ENCODE results near the gene LRRC2. TPM values are rescaled to one million over a fixed set of nuclear protein-coding genes. Genes with fewer than 3 reads are reported as not detected.

LRRC2 gene
- polyA plus RNA-seq, 6 donors from 2014 or later, result not detected

GRCh38 chr3:46480491-46481195 is 85.5 kb downstream of the LRRC2 start:
- H3K9me3 Mint-ChIP-seq, result peaks cover 0 to 1% (median 0%) of the 10 kb centered on the region in 7 donors
- H3K36me3 Mint-ChIP-seq, result peaks cover 0 to 1% of the 10 kb centered on the region in 2 donors
- H3K27ac Mint-ChIP-seq, result no peak overlapping the region
- ATAC-seq (ENCODE audit: low read depth in 2 of 2) (no peak), DNase-seq (no peak)
- H3K27me3 Mint-ChIP-seq, result peaks cover 10 to 42% (median 36%) of the 10 kb centered on the region in 3 donors
- H3K4me3 Mint-ChIP-seq, result no peak overlapping the region
- H3K4me1 Mint-ChIP-seq, result no peaks in the 10 kb centered on the region

- no peak for DNase-seq
- peaks cover 4 to 11% of the 10 kb centered on the region in 2 donors for H3K36me3 Mint-ChIP-seq
- H3K27ac Mint-ChIP-seq, result no peak overlapping the region
- no peak for ATAC-seq (ENCODE audit: low read depth in 2 of 2)
- H3K4me1 Mint-ChIP-seq, result no peaks in the 10 kb centered on the region
- H3K27me3 Mint-ChIP-seq, result peaks cover 16 to 42% (median 41%) of the 10 kb centered on the region in 3 donors
- peaks cover 4 to 11% (median 7%) of the 10 kb centered on the region in 7 donors for H3K9me3 Mint-ChIP-seq
- no peak overlapping the region for H3K4me3 Mint-ChIP-seq
Measured at GRCh38 chr3:46479696-46480095, 86.4 kb downstream of the LRRC2 start.

GRCh38 chr3:46479021-46479420 is 87.1 kb downstream of the LRRC2 start:
- H3K27ac Mint-ChIP-seq, result peak overlapping the region in 2 of 6 donors; percentile 21 to 47
- H3K9me3 Mint-ChIP-seq, result peaks cover 8 to 17% (median 11%) of the 10 kb centered on the region in 7 donors

GRCh38 chr3:46478341-46478740 is 87.8 kb downstream of the LRRC2 start:
- H3K27ac Mint-ChIP-seq, result peak overlapping the region in 1 of 6 donors; percentile 6
- ATAC-seq (ENCODE audit: low read depth in 2 of 2), result no peak
- H3K4me3 Mint-ChIP-seq, result no peak overlapping the region
- H3K36me3 Mint-ChIP-seq, result peaks cover 4 to 18% of the 10 kb centered on the region in 2 donors
- H3K27me3 Mint-ChIP-seq, result peaks cover 21 to 53% (median 48%) of the 10 kb centered on the region in 3 donors
- no peaks in the 10 kb centered on the region for H3K4me1 Mint-ChIP-seq
- no peak for DNase-seq
- peaks cover 8 to 22% (median 11%) of the 10 kb centered on the region in 7 donors for H3K9me3 Mint-ChIP-seq

More at GRCh38 chr3:46479021-46479420, 87.1 kb downstream of the LRRC2 start:
- H3K36me3 Mint-ChIP-seq, result peaks cover 4 to 18% of the 10 kb centered on the region in 2 donors
- H3K27me3 Mint-ChIP-seq, result peaks cover 17 to 47% (median 42%) of the 10 kb centered on the region in 3 donors
- no peak for DNase-seq
- H3K4me3 Mint-ChIP-seq, result no peak overlapping the region
- no peaks in the 10 kb centered on the region for H3K4me1 Mint-ChIP-seq
- ATAC-seq (ENCODE audit: low read depth in 2 of 2), result no peak

- peaks cover 27 to 59% (median 54%) of the 10 kb centered on the region in 3 donors for H3K27me3 Mint-ChIP-seq
- DNase-seq (no peak), ATAC-seq (ENCODE audit: low read depth in 2 of 2) (no peak)
- H3K36me3 Mint-ChIP-seq, result peaks cover 4 to 18% of the 10 kb centered on the region in 2 donors
- H3K27ac Mint-ChIP-seq, result no peak overlapping the region
- no peaks in the 10 kb centered on the region for H3K4me1 Mint-ChIP-seq
- H3K9me3 Mint-ChIP-seq, result peaks cover 8 to 22% (median 11%) of the 10 kb centered on the region in 7 donors
- H3K4me3 Mint-ChIP-seq, result no peak overlapping the region
Measured at GRCh38 chr3:46477756-46478155, 88.3 kb downstream of the LRRC2 start.

GRCh38 chr3:46477145-46477544 is 89.0 kb downstream of the LRRC2 start:
- peaks cover 4 to 18% of the 10 kb centered on the region in 2 donors for H3K36me3 Mint-ChIP-seq
- peaks cover 29 to 60% (median 58%) of the 10 kb centered on the region in 3 donors for H3K27me3 Mint-ChIP-seq
- ATAC-seq (ENCODE audit: low read depth in 2 of 2) (no peak), DNase-seq (no peak)
- no peak overlapping the region for H3K4me3 Mint-ChIP-seq
- H3K9me3 Mint-ChIP-seq, result peaks cover 8 to 22% (median 11%) of the 10 kb centered on the region in 7 donors
- no peak overlapping the region for H3K27ac Mint-ChIP-seq
- no peaks in the 10 kb centered on the region for H3K4me1 Mint-ChIP-seq

GRCh38 chr3:46472736-46473135 is 93.4 kb downstream of the LRRC2 start:
- H3K4me1 Mint-ChIP-seq, result no peaks in the 10 kb centered on the region

GRCh38 chr3:46471371-46471914 is 94.7 kb downstream of the LRRC2 start:
- Mint-ChIP-seq H3K27ac (peak overlapping the region in 1 of 6 donors; percentile 23), H3K27me3 (peaks cover 30 to 32% (median 31%) of the 10 kb centered on the region in 3 donors), H3K36me3 (peaks cover 4 to 18% of the 10 kb centered on the region in 2 donors), H3K4me3 (no peak overlapping the region), H3K4me1 (no peaks in the 10 kb centered on the region), H3K9me3 (peaks cover 8 to 22% (median 11%) of the 10 kb centered on the region in 7 donors)
- no peak for ATAC-seq (ENCODE audit: low read depth in 2 of 2)
- no peak for DNase-seq

More at GRCh38 chr3:46472736-46473135, 93.4 kb downstream of the LRRC2 start:
- DNase-seq (no peak), ATAC-seq (ENCODE audit: low read depth in 2 of 2) (no peak)
- H3K27me3 Mint-ChIP-seq, result peaks cover 24 to 35% (median 31%) of the 10 kb centered on the region in 3 donors
- H3K27ac Mint-ChIP-seq, result no peak overlapping the region
- peaks cover 8 to 22% (median 11%) of the 10 kb centered on the region in 7 donors for H3K9me3 Mint-ChIP-seq
- peaks cover 4 to 18% of the 10 kb centered on the region in 2 donors for H3K36me3 Mint-ChIP-seq
- H3K4me3 Mint-ChIP-seq, result no peak overlapping the region

- peaks cover 8 to 22% (median 11%) of the 10 kb centered on the region in 7 donors for H3K9me3 Mint-ChIP-seq
- no peak for ATAC-seq (ENCODE audit: low read depth in 2 of 2)
- no peaks in the 10 kb centered on the region for H3K4me1 Mint-ChIP-seq
- no peak for DNase-seq
- H3K4me3 Mint-ChIP-seq, result no peak overlapping the region
- H3K27ac Mint-ChIP-seq, result no peak overlapping the region
- peaks cover 36 to 38% (median 37%) of the 10 kb centered on the region in 3 donors for H3K27me3 Mint-ChIP-seq
- peaks cover 4 to 18% of the 10 kb centered on the region in 2 donors for H3K36me3 Mint-ChIP-seq
Measured at GRCh38 chr3:46470831-46471230, 95.3 kb downstream of the LRRC2 start.

GRCh38 chr3:46469680-46470357 is 96.3 kb downstream of the LRRC2 start:
- H3K4me1 Mint-ChIP-seq, result no peaks in the 10 kb centered on the region
- DNase-seq, result no peak
- H3K9me3 Mint-ChIP-seq, result peaks cover 4 to 13% (median 6%) of the 10 kb centered on the region in 7 donors
- H3K4me3 Mint-ChIP-seq, result peak overlapping the region in 1 of 8 donors; percentile 66
- no peak for ATAC-seq (ENCODE audit: low read depth in 2 of 2)
- peaks cover 0 to 8% of the 10 kb centered on the region in 2 donors for H3K36me3 Mint-ChIP-seq
- no peak overlapping the region for H3K27ac Mint-ChIP-seq
- H3K27me3 Mint-ChIP-seq, result peaks cover 42 to 48% (median 42%) of the 10 kb centered on the region in 3 donors

- no peak for ATAC-seq (ENCODE audit: low read depth in 2 of 2)
- Mint-ChIP-seq H3K27me3 (peaks cover 43 to 53% (median 45%) of the 10 kb centered on the region in 3 donors), H3K36me3 (no peaks in the 10 kb centered on the region), H3K9me3 (peaks cover 0 to 5% (median 0%) of the 10 kb centered on the region in 7 donors), H3K27ac (no peak overlapping the region), H3K4me1 (no peaks in the 10 kb centered on the region), H3K4me3 (no peak overlapping the region)
- DNase-seq, result no peak
Measured at GRCh38 chr3:46468753-46469600, 97.1 kb downstream of the LRRC2 start.

GRCh38 chr3:46467562-46467961 is 98.5 kb downstream of the LRRC2 start:
- DNase-seq (no peak), ATAC-seq (ENCODE audit: low read depth in 2 of 2) (no peak)
- Mint-ChIP-seq H3K4me1 (no peaks in the 10 kb centered on the region), H3K27me3 (peaks cover 36 to 53% (median 45%) of the 10 kb centered on the region in 3 donors), H3K36me3 (no peaks in the 10 kb centered on the region), H3K4me3 (no peak overlapping the region), H3K9me3 (no peaks in the 10 kb centered on the region), H3K27ac (no peak overlapping the region)

Measured in naive B cell (primary cell).